Stimulated activated CD4-positive, alpha-beta T cell treated with anti-CD3 and anti-CD28 coated beads, Interleukin-15, amount 100 ng/mL, for 24 hours (primary cell): ENCODE data around the gene NSL1.
A peak's percentile ranks its signal among the peaks of the same experiment; 100 is the strongest.
"Not testable (repeated sequence)": the region's sequence is repeated elsewhere in the genome, so short reads cannot be mapped to it uniquely, and the experiment has no call there.

Experiments
- DNase-seq: peaks from one replicate; pipeline ENCODE4 v3.0.0-alpha.2; 2020

Gene NSL1

GRCh38 chr1:212746546-212746945 lies 45.0 kb downstream of the NSL1 start:
- no peak for DNase-seq

- DNase-seq = no peak
Measured at GRCh38 chr1:212745303-212745702, 46.3 kb downstream of the NSL1 start.

GRCh38 chr1:212743901-212744475 lies 47.6 kb downstream of the NSL1 start:
- no peak for DNase-seq

- no peak for DNase-seq
Measured at GRCh38 chr1:212738330-212738729, 53.2 kb downstream of the NSL1 start.

GRCh38 chr1:212737559-212737958 lies 54.0 kb downstream of the NSL1 start:
- no peak for DNase-seq

GRCh38 chr1:212733109-212733508 lies 58.5 kb downstream of the NSL1 start:
- DNase-seq = no peak

GRCh38 chr1:212731630-212732029 lies 59.9 kb downstream of the NSL1 start:
- DNase-seq = no peak

- no peak for DNase-seq
Measured at GRCh38 chr1:212728606-212729005, 63.0 kb downstream of the NSL1 start.

- DNase-seq = no peak
Measured at GRCh38 chr1:212727386-212728181, 64.0 kb downstream of the NSL1 start.

GRCh38 chr1:212724679-212725078 lies 66.9 kb downstream of the NSL1 start:
- DNase-seq = not testable (repeated sequence)

GRCh38 chr1:212722270-212722957 lies 69.2 kb downstream of the NSL1 start:
- no peak for DNase-seq

GRCh38 chr1:212721388-212722247 lies 70.0 kb downstream of the NSL1 start:
- peak; percentile 67 for DNase-seq

GRCh38 chr1:212719633-212720032 lies 71.9 kb downstream of the NSL1 start:
- no peak for DNase-seq

- DNase-seq = no peak
Measured at GRCh38 chr1:212718499-212718898, 73.1 kb downstream of the NSL1 start.

- no peak for DNase-seq
Measured at GRCh38 chr1:212716161-212716560, 75.4 kb downstream of the NSL1 start.

GRCh38 chr1:212713465-212714136 lies 78.0 kb downstream of the NSL1 start:
- DNase-seq = no peak

GRCh38 chr1:212712451-212713303 lies 78.9 kb downstream of the NSL1 start:
- peak; percentile 42 for DNase-seq

GRCh38 chr1:212711974-212712373 lies 79.6 kb downstream of the NSL1 start:
- DNase-seq = not testable (repeated sequence)

- no peak for DNase-seq
Measured at GRCh38 chr1:212710566-212710965, 81.0 kb downstream of the NSL1 start.

GRCh38 chr1:212703991-212704564 lies 87.5 kb downstream of the NSL1 start:
- no peak for DNase-seq

- DNase-seq = no peak
Measured at GRCh38 chr1:212702672-212703071, 88.9 kb downstream of the NSL1 start.
